Posterior vena cava (tissue), 2 donors: ENCODE data around the gene MLPH. TPM values are rescaled to one million over a fixed set of nuclear protein-coding genes. Genes with fewer than 3 reads are reported as not detected.
A peak's percentile ranks its signal among the peaks of the same experiment; 100 is the strongest.

Source experiments
- DNase-seq: peaks from one replicate; pipeline ENCODE4 v3.0.0-alpha.2; 2020; ENCODE audit warnings: low spot score
- intact Hi-C, 2 donors: fragments of 100-400 bp; cut with DNase I; formaldehyde crosslinking; loops; one replicate each; pipeline versions ENCODE4 v1.14.1 to v1.14.2; 2022 to 2023
- microRNA-seq, 2 donors: library from miRNA; unstranded; fragments of <30 nt; microRNA quantifications; one replicate each; pipeline ENCODE4 v1.2.0, GENCODE V29; 2020 to 2021; ENCODE audit warnings: borderline microRNAs expressed in 2 of 2
- total RNA-seq, 2 donors: library from RNA; stranded (reverse); fragmentation: NEBNext Ultra II Directional; extraction: Animal tissue kit (Norgen Biotek cat#: 25700); gene quantifications; one replicate each; pipeline ENCODE4 v1.2.1, GENCODE V29; 2021
- donor health status: DM: yes; HTN: yes; CAD: no.
- donor health status: DM: yes; HTN: yes; CAD: no.

MLPH gene
- total RNA-seq, 2 donors from 2014 or later, result 6.0 to 6.4 TPM

GRCh38 chr2:237599465-237600110, 112.5 kb downstream of the MLPH start:
- peak; percentile 37 for DNase-seq
- intact Hi-C loops, result loop anchor here (5.0 to 10.0 kb wide), 3 partner anchors 68 to 145 kb away; no protein-coding TSS in a partner anchor

GRCh38 chr2:237600205-237600846, 113.3 kb downstream of the MLPH start:
- DNase-seq, result peak; percentile 88

GRCh38 chr2:237601453-237602116, 114.5 kb downstream of the MLPH start:
- DNase-seq, result peak; percentile 58
- intact Hi-C loops, result loop anchor here in 1 of 2 donors (5.0 kb wide), 2 partner anchors 66 to 141 kb away; no protein-coding TSS in a partner anchor

More at GRCh38 chr2:237600205-237600846, 113.3 kb downstream of the MLPH start:
- intact Hi-C loops, result loop anchor here in 1 of 2 donors (5.0 kb wide), 2 partner anchors 67 to 142 kb away; no protein-coding TSS in a partner anchor

GRCh38 chr2:237602409-237602808, 115.4 kb downstream of the MLPH start:
- intact Hi-C loops, result loop anchor here in 1 of 2 donors (5.0 kb wide), 2 partner anchors 65 to 140 kb away; no protein-coding TSS in a partner anchor
- DNase-seq, result no peak

GRCh38 chr2:237603049-237603717, 116.1 kb downstream of the MLPH start:
- intact Hi-C loops, result loop anchor here in 1 of 2 donors (5.0 kb wide), 2 partner anchors 64 to 139 kb away; no protein-coding TSS in a partner anchor
- DNase-seq, result no peak

GRCh38 chr2:237603718-237604362, 116.8 kb downstream of the MLPH start:
- peak; percentile 74 for DNase-seq
- intact Hi-C loops, result loop anchor here in 1 of 2 donors (5.0 kb wide), 2 partner anchors 63 to 138 kb away; no protein-coding TSS in a partner anchor

GRCh38 chr2:237604391-237604790, 117.3 kb downstream of the MLPH start:
- DNase-seq, result peak; percentile 62
- intact Hi-C loops, result loop anchor here in 1 of 2 donors (5.0 kb wide), 2 partner anchors 63 to 138 kb away; no protein-coding TSS in a partner anchor

Small RNA genes lying within 50 kb of the gene (microRNA-seq; reads per million reads assigned to microRNA genes)
- 0 reads per million in 2 donors for gene MIR6811

Other genes with a start within 250 kb of the MLPH start
- gene COL6A3, start 73.1 kb upstream of the MLPH start, total RNA-seq, result 100 to 1,000 TPM; 485 to 835 TPM
- gene PRLH, start 79.3 kb downstream of the MLPH start, total RNA-seq, result not detected
- gene RAB17, start 103.5 kb downstream of the MLPH start, total RNA-seq, result 1 to 10 TPM; 2.0 to 2.7 TPM
- gene LRRFIP1, start 140.3 kb downstream of the MLPH start, total RNA-seq, result 100 to 1,000 TPM; 180 to 357 TPM